Measurements from ENCODE around the gene MC3R. TPM values are rescaled to one million over a fixed set of nuclear protein-coding genes. Genes with fewer than 3 reads are reported as not detected.

Gene MC3R
- total and polyA plus RNA-seq, 2 donors (not counting 1 experiment from before 2014, with no cell fraction given): not detected

DNA sequence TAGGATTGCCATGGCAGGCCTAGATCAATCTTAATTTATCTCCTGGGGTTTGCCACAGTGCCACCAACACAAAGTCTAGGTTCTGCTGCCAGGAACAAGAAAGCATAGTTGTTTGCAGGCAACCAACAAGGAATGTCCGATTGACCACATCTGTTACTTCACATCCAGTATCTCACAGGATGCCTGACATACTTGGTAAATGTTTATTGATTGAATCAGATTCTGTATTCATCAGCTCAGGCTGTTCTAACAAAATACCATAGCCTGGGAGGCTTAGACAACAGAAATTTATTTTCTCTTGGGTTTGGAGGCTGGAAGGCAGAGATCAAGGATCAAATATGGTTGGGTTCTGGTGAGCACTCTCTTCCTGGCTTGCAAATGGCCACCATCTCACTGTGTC lies 26.3 kb upstream of the MC3R start:
- no peaks in the 10 kb centered on the region for H3K4me1 Mint-ChIP-seq
- no peak overlapping the region for H3K4me3 ChIP-seq (ENCODE audit: control extremely low read depth in 1 of 5, extremely low read depth in 1 of 5, insufficient read depth in 1 of 5, low read depth in 2 of 5, low read length in 4 of 5)
- no peaks in the 10 kb centered on the region for H3K27me3 Mint-ChIP-seq
- intact Hi-C loops (cut with micrococcal nuclease): no loop called here
- H3K9me3 Mint-ChIP-seq (ENCODE audit: insufficient read depth): peaks cover 2% of the 10 kb centered on the region
- no peaks in the 10 kb centered on the region for H3K4me1 ChIP-seq (ENCODE audit: control insufficient read depth in 2 of 2, insufficient read depth in 2 of 2, low read length in 2 of 2)
- H2AFZ ChIP-seq (ENCODE audit: insufficient read depth, low read depth, low read length, poor library complexity, severe bottlenecking): no peak overlapping the region
- no CpG with 5 or more reads among the region's 1 CpG for WGBS (ENCODE audit: insufficient coverage)
- TF ChIP-seq, protein P1, sequence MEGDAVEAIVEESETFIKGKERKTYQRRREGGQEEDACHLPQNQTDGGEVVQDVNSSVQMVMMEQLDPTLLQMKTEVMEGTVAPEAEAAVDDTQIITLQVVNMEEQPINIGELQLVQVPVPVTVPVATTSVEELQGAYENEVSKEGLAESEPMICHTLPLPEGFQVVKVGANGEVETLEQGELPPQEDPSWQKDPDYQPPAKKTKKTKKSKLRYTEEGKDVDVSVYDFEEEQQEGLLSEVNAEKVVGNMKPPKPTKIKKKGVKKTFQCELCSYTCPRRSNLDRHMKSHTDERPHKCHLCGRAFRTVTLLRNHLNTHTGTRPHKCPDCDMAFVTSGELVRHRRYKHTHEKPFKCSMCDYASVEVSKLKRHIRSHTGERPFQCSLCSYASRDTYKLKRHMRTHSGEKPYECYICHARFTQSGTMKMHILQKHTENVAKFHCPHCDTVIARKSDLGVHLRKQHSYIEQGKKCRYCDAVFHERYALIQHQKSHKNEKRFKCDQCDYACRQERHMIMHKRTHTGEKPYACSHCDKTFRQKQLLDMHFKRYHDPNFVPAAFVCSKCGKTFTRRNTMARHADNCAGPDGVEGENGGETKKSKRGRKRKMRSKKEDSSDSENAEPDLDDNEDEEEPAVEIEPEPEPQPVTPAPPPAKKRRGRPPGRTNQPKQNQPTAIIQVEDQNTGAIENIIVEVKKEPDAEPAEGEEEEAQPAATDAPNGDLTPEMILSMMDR (IDR thresholded peaks at IDR 0.05): no peak
- ChIA-PET POLR2A (no interaction called here), CTCF (no interaction called here)
- no peaks in the 10 kb centered on the region for H3K9me3 ChIP-seq (ENCODE audit: control extremely low read depth in 1 of 3, control insufficient read depth in 2 of 3, insufficient read depth in 1 of 3, low read length in 2 of 3)
- H3K27me3 ChIP-seq (replicated peaks in 1 of 4; ENCODE audit: control extremely low read depth in 1 of 4, control insufficient read depth in 3 of 4, insufficient read depth in 4 of 4, low read length in 3 of 4): no peaks in the 10 kb centered on the region
- H3K9ac ChIP-seq (ENCODE audit: low read length): no peak overlapping the region
- no peaks in the 10 kb centered on the region for H3K79me2 ChIP-seq (ENCODE audit: control insufficient read depth, insufficient read depth, low read length)
- no peak overlapping the region for H3K27ac ChIP-seq (ENCODE audit: low read length in 2 of 2)
- no peak overlapping the region for H3K4me2 ChIP-seq (replicated peaks; ENCODE audit: low read depth, low read length, poor library complexity, severe bottlenecking)
- no peak for DNase-seq
- no peak overlapping the region for H3K27ac Mint-ChIP-seq
- ATAC-seq (ENCODE audit: low read depth): no peak
- no peak overlapping the region for H3K4me3 Mint-ChIP-seq
- H3K36me3 ChIP-seq (replicated peaks in 1 of 2; ENCODE audit: control extremely low read depth in 1 of 2, control insufficient read depth in 1 of 2, extremely low read depth in 1 of 2, insufficient read depth in 2 of 2, low read length in 1 of 2): no peaks in the 10 kb centered on the region
- H4K20me1 ChIP-seq (ENCODE audit: control insufficient read depth, insufficient read depth, low read length, poor library complexity, severe bottlenecking): no peaks in the 10 kb centered on the region

DNA sequence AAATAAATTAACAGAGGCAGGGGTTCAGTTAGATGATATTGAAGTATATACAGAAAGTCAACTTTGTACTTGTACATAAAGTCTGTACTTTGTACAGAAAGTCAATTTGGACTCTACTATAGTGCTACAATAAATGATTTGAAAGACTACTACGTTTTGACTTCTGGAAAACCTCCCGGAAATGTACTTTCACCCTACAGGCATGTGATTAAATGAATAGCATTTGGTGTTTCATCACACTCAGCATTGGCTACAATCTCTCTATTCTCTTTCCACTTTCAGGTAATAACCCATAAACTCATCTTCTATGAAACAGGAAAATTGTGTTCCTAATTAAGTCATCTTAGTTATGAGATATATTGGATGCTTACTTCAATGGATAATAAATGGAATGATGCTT lies 25.6 kb upstream of the MC3R start:
- H2AFZ ChIP-seq (ENCODE audit: insufficient read depth, low read depth, low read length, poor library complexity, severe bottlenecking): no peak overlapping the region
- intact Hi-C loops (cut with micrococcal nuclease): no loop called here
- H3K4me3 Mint-ChIP-seq: no peak overlapping the region

More for the DNA sequence above, 25.6 kb upstream of the MC3R start:
- Histone ChIP-seq H3K79me2 (ENCODE audit: control insufficient read depth, insufficient read depth, low read length) (no peaks in the 10 kb centered on the region), H3K9me3 (ENCODE audit: control extremely low read depth in 1 of 3, control insufficient read depth in 2 of 3, insufficient read depth in 1 of 3, low read length in 2 of 3) (no peaks in the 10 kb centered on the region), H3K9ac (ENCODE audit: low read length) (no peak overlapping the region), H3K4me3 (ENCODE audit: control extremely low read depth in 1 of 5, extremely low read depth in 1 of 5, insufficient read depth in 1 of 5, low read depth in 2 of 5, low read length in 4 of 5) (no peak overlapping the region), H3K4me1 (ENCODE audit: control insufficient read depth in 2 of 2, insufficient read depth in 2 of 2, low read length in 2 of 2) (no peaks in the 10 kb centered on the region), H3K27ac (ENCODE audit: low read length in 2 of 2) (no peak overlapping the region), H3K4me2 (replicated peaks; ENCODE audit: low read depth, low read length, poor library complexity, severe bottlenecking) (no peak overlapping the region), H4K20me1 (ENCODE audit: control insufficient read depth, insufficient read depth, low read length, poor library complexity, severe bottlenecking) (no peaks in the 10 kb centered on the region), H3K27me3 (replicated peaks in 1 of 4; ENCODE audit: control extremely low read depth in 1 of 4, control insufficient read depth in 3 of 4, insufficient read depth in 4 of 4, low read length in 3 of 4) (no peaks in the 10 kb centered on the region), H3K36me3 (replicated peaks in 1 of 2; ENCODE audit: control extremely low read depth in 1 of 2, control insufficient read depth in 1 of 2, extremely low read depth in 1 of 2, insufficient read depth in 2 of 2, low read length in 1 of 2) (no peaks in the 10 kb centered on the region)
- H3K27ac Mint-ChIP-seq: no peak overlapping the region
- H3K9me3 Mint-ChIP-seq (ENCODE audit: insufficient read depth): peaks cover 2% of the 10 kb centered on the region
- DNase-seq (no peak), ATAC-seq (ENCODE audit: low read depth) (no peak)
- TF ChIP-seq, protein P1 (IDR thresholded peaks at IDR 0.05): no peak
- TF ChIP-seq EZH2 (IDR thresholded peaks at IDR 0.05; ENCODE audit: borderline replicate concordance, insufficient read depth, low read depth, low read length, poor library complexity, severe bottlenecking): no peak
- H3K4me1 Mint-ChIP-seq: no peaks in the 10 kb centered on the region
- ChIA-PET POLR2A (no interaction called here), CTCF (no interaction called here)
- WGBS (ENCODE audit: insufficient coverage): no CpG with 5 or more reads among the region's 2 CpGs
- H3K27me3 Mint-ChIP-seq: no peaks in the 10 kb centered on the region
